GM18520 (cell line): ENCODE measurements around the gene CD3E.
"Not testable (repeated sequence)": the region's sequence is repeated elsewhere in the genome, so short reads cannot be mapped to it uniquely, and the experiment has no call there.

Source experiments
- ATAC-seq: cut with Tn5 transposase; IDR thresholded peaks from one replicate; pipeline ENCODE4 v1.9.1; 2021; ENCODE audit not compliant: unreplicated experiment

The CD3E gene

GRCh38 chr11:118289401-118289800 lies 15.1 kb upstream of the CD3E start:
- ATAC-seq: no peak

GRCh38 chr11:118290923-118291322 lies 13.6 kb upstream of the CD3E start:
- no peak for ATAC-seq

GRCh38 chr11:118291477-118292135 lies 12.9 kb upstream of the CD3E start:
- no peak for ATAC-seq

GRCh38 chr11:118294053-118294452 lies 10.5 kb upstream of the CD3E start:
- ATAC-seq: no peak

GRCh38 chr11:118295199-118295598 lies 9.3 kb upstream of the CD3E start:
- no peak for ATAC-seq

- no peak for ATAC-seq
These were observed 8.6 kb upstream of the CD3E start for GRCh38 chr11:118295815-118296454.

- ATAC-seq: no peak
These were observed 2.8 kb upstream of the CD3E start for GRCh38 chr11:118301600-118302195.

GRCh38 chr11:118304227-118304567 lies 333 bp upstream of the CD3E start:
- ATAC-seq: no peak

- ATAC-seq: no peak
These were observed 1.2 kb downstream of the CD3E start for GRCh38 chr11:118305726-118306125.

- no peak for ATAC-seq
These were observed 2.0 kb downstream of the CD3E start for GRCh38 chr11:118306556-118306955.

- ATAC-seq: not testable (repeated sequence)
These were observed 4.5 kb downstream of the CD3E start for GRCh38 chr11:118308995-118309528.

GRCh38 chr11:118310271-118310670 lies 5.7 kb downstream of the CD3E start:
- no peak for ATAC-seq

- no peak for ATAC-seq
These were observed 6.4 kb downstream of the CD3E start for GRCh38 chr11:118310781-118311485.

GRCh38 chr11:118311518-118311917 lies 7.0 kb downstream of the CD3E start:
- ATAC-seq: no peak

- no peak for ATAC-seq
These were observed 7.8 kb downstream of the CD3E start for GRCh38 chr11:118312328-118312727.

GRCh38 chr11:118313242-118313641 lies 8.7 kb downstream of the CD3E start:
- ATAC-seq: no peak

- ATAC-seq: no peak
These were observed 10.5 kb downstream of the CD3E start for GRCh38 chr11:118314988-118315411.

- ATAC-seq: no peak
These were observed 13.6 kb downstream of the CD3E start for GRCh38 chr11:118318124-118318523.

- ATAC-seq: no peak
These were observed 14.2 kb downstream of the CD3E start for GRCh38 chr11:118318581-118319336.

GRCh38 chr11:118319337-118319707 lies 14.8 kb downstream of the CD3E start:
- ATAC-seq: no peak

- ATAC-seq: no peak
These were observed 16.0 kb downstream of the CD3E start for GRCh38 chr11:118320515-118320914.
